Smooth muscle cell (in vitro differentiated cells): ENCODE results near the gene OR8K3. TPM values are rescaled to one million over a fixed set of nuclear protein-coding genes. Genes with fewer than 3 reads are reported as not detected.

ENCODE experiments used
- DNase-seq: peaks from one replicate; lab custom pipeline; 2025; ENCODE audit not compliant: unreplicated experiment; lab: John Stamatoyannopoulos, UW
- H2AFZ ChIP-seq: fragments of 200-600 bp; sonication (generic); 2 replicates; pipeline ENCODE4 v1.6.0; 2016; ENCODE audit warnings: antibody characterized with exemption, low read depth, mild to moderate bottlenecking
- H3F3A ChIP-seq: fragments of 200-600 bp; sonication (generic); 2 replicates; pipeline ENCODE4 v1.6.0; 2017; ENCODE audit warnings: antibody characterized with exemption, low read depth
- H3K27ac ChIP-seq: fragments of 200-600 bp; sonication (generic); 2 replicates; pipeline ENCODE4 v1.5.1; 2016; ENCODE audit warnings: low read depth, mild to moderate bottlenecking
- H3K27me3 ChIP-seq: fragments of 200-600 bp; sonication (generic); 2 replicates; pipeline ENCODE4 v1.6.1; 2016; ENCODE audit warnings: low read depth, mild to moderate bottlenecking
- H3K36me3 ChIP-seq: fragments of 200-600 bp; sonication (generic); 2 replicates; pipeline ENCODE4 v1.5.1; 2016; ENCODE audit warnings: low read depth
- H3K4me1 ChIP-seq: fragments of 200-600 bp; sonication (generic); 2 replicates; pipeline ENCODE4 v1.5.1; 2016; ENCODE audit warnings: low read depth
- H3K4me2 ChIP-seq: fragments of 200-600 bp; sonication (generic); 2 replicates; pipeline ENCODE4 v1.6.0; 2016; ENCODE audit warnings: mild to moderate bottlenecking
- H3K4me3 ChIP-seq: fragments of 200-600 bp; sonication (generic); 2 replicates; pipeline ENCODE4 v1.5.1; 2016; ENCODE audit warnings: mild to moderate bottlenecking
- H3K79me2 ChIP-seq: fragments of 200-600 bp; sonication (generic); 2 replicates; pipeline ENCODE4 v1.6.0; 2016; ENCODE audit warnings: low read depth, mild to moderate bottlenecking
- H3K9ac ChIP-seq: fragments of 200-600 bp; sonication (generic); 2 replicates; pipeline ENCODE4 v1.6.0; 2016; ENCODE audit warnings: low read depth
- H3K9me3 ChIP-seq: fragments of 200-600 bp; sonication (generic); replicated peaks from 2 replicates; pipeline ENCODE4 v1.5.1; 2016; ENCODE audit warnings: low read depth
- H4K20me1 ChIP-seq: fragments of 200-600 bp; sonication (generic); 2 replicates; pipeline ENCODE4 v1.6.0; 2016; ENCODE audit warnings: low read depth
- CTCF ChIP-seq: fragments of 200-600 bp; sonication (generic); IDR thresholded peaks from 2 replicates; pipeline ENCODE4 v1.5.1; 2017; ENCODE audit warnings: borderline replicate concordance, mild to moderate bottlenecking, antibody characterized with exemption; ENCODE audit not compliant: insufficient read depth, poor library complexity, severe bottlenecking
- WGBS: methylation state at CpG from one replicate; pipeline ENCODE4 v1.1.7; 2016; ENCODE audit warnings: low lambda C conversion rate; 5-methylcytosine and 5-hydroxymethylcytosine counted together
- polyA plus RNA-seq: library from polyadenylated mRNA; unstranded; fragments of >200 nt; fragmentation: Nextera tagmentation; extraction: Ambion mirVana; gene quantifications from 2 replicates; pipeline ENCODE4 v1.2.1, GENCODE V29; 2016
- total RNA-seq: library from RNA; depleted of rRNA; stranded (reverse); fragments of >200 nt; gene quantifications from 2 replicates; pipeline ENCODE4 v1.2.3, GENCODE V29; 2014

The OR8K3 gene
- total and polyA plus RNA-seq, 2 experiments from 2014 or later, result not detected

DNA sequence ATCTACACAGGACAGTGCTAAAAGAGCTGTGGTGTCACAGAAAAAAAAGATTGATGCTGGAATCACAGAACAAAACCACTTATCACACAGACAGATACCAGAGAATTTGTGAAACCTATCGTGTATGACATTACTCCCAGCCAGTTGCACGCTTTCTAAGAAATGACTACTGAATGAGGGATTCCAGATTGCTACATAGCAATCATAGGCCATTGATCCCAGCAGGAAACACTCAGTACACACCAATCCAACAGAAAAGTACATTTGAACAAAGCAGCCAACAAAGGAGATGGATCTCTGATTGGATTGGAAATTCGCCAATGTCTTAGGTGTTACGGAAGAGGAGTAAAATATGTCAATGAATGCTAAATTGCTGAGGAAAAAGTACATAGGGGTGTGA lies 18.0 kb upstream of the OR8K3 start:
- H3K4me3 ChIP-seq, result no peak overlapping the region
- no peak for DNase-seq

DNA sequence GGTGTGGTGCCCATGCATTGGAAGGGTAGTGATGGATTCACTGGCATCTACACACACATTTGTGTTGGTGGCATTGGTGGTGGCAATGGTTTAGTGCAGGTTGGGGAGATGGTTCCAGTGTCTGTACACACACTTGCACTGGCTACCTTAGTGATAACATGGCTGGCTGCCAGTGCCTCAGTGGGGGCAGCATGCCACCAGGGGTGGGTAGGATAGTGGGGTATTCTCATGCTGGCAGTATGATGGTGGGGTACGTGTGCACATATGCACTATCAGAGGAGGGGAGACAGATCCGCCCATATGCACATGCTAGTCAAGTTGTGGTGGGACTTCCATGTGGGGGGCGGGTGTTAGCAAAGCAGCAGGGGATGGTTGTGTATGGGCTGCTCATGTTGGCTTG lies 7.1 kb upstream of the OR8K3 start:
- H3K9ac ChIP-seq, result no peak overlapping the region
- no peaks in the 10 kb centered on the region for H3K79me2 ChIP-seq
- H3K27ac ChIP-seq, result no peak overlapping the region
- no peak overlapping the region for H2AFZ ChIP-seq
- H3K9me3 ChIP-seq, result no peaks in the 10 kb centered on the region
- no peak for DNase-seq
- H3K27me3 ChIP-seq, result no peaks in the 10 kb centered on the region
- no peaks in the 10 kb centered on the region for H3K36me3 ChIP-seq
- 88% methylated on average over 3 of the region's 3 CpGs for WGBS
- H3K4me2 ChIP-seq, result no peak overlapping the region
- no peaks in the 10 kb centered on the region for H3K4me1 ChIP-seq
- no peaks in the 10 kb centered on the region for H3F3A ChIP-seq
- TF ChIP-seq CTCF, result no peak
- H4K20me1 ChIP-seq, result no peaks in the 10 kb centered on the region
- no peak overlapping the region for H3K4me3 ChIP-seq

More for the DNA sequence above, 18.0 kb upstream of the OR8K3 start:
- Histone ChIP-seq H3K27ac (no peak overlapping the region), H3K9ac (no peak overlapping the region), H3K36me3 (no peaks in the 10 kb centered on the region), H4K20me1 (no peaks in the 10 kb centered on the region), H3K79me2 (no peaks in the 10 kb centered on the region), H3F3A (no peaks in the 10 kb centered on the region), H3K27me3 (no peaks in the 10 kb centered on the region), H3K4me1 (no peaks in the 10 kb centered on the region), H3K9me3 (no peaks in the 10 kb centered on the region), H3K4me2 (no peak overlapping the region), H2AFZ (no peak overlapping the region)
- 85% methylated on average over 4 of the region's 4 CpGs for WGBS
- TF ChIP-seq CTCF, result no peak

DNA sequence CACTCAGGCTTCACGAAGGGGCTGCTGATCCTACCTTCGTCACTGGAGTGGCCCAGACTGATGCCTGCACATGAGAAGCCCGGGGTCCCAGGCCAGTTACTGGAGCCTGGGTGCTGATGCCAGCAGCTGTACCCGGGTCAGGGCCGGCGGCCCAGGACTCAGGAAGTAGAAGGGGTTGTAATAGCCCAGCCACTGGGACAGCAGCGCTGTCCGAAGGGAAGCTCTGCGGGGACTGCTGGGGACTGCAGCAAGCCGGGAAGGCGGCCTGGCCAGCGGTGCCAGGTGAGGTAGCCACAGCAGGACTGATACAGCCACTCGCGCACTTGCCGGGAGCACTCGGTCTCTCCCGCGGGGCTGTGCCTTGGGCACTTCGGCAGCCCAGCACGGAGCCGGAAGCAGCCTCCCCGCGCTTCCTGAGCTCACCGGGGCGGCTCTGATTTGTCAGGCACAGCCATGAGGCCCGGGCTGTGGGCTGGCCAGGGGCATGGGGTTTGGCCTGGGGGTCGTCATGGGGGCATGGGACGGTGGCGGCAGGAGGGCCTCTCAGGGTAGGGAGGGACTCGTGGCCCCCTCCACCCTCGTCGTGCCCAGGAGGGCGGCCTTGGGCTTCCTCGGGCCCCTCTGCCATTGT lies 17.0 kb downstream of the OR8K3 start:
- no peak for TF ChIP-seq CTCF
- Histone ChIP-seq H2AFZ (no peak overlapping the region), H3K4me2 (no peak overlapping the region), H3K27me3 (no peaks in the 10 kb centered on the region), H3K79me2 (no peaks in the 10 kb centered on the region), H3K27ac (no peak overlapping the region), H3K9ac (no peak overlapping the region), H3F3A (no peaks in the 10 kb centered on the region), H3K36me3 (no peaks in the 10 kb centered on the region), H4K20me1 (no peaks in the 10 kb centered on the region), H3K9me3 (no peaks in the 10 kb centered on the region), H3K4me1 (no peaks in the 10 kb centered on the region), H3K4me3 (no peak overlapping the region)
- DNase-seq, result no peak
- WGBS, result 97% methylated on average over 30 of the region's 34 CpGs

GRCh38 chr11:56333156-56333555 lies 18.2 kb downstream of the OR8K3 start:
- Histone ChIP-seq H3K9me3 (no peaks in the 10 kb centered on the region), H4K20me1 (no peaks in the 10 kb centered on the region), H3K9ac (no peak overlapping the region), H3K27me3 (no peaks in the 10 kb centered on the region), H3K4me2 (peak overlapping the region; percentile 53), H3K27ac (no peak overlapping the region), H2AFZ (peak overlapping the region; percentile 77), H3K79me2 (no peaks in the 10 kb centered on the region), H3K36me3 (no peaks in the 10 kb centered on the region), H3F3A (no peaks in the 10 kb centered on the region), H3K4me1 (no peaks in the 10 kb centered on the region), H3K4me3 (no peak overlapping the region)
- 42% methylated on average over 3 of the region's 3 CpGs for WGBS
- TF ChIP-seq CTCF, result no peak
- DNase-seq, result no peak
